ENCODE data around the gene ADA. TPM values are rescaled to one million over a fixed set of nuclear protein-coding genes. Genes with fewer than 3 reads are reported as not detected.

Gene ADA
- total RNA-seq, 1 donor from 2014 or later, result 8.5 TPM

DNA sequence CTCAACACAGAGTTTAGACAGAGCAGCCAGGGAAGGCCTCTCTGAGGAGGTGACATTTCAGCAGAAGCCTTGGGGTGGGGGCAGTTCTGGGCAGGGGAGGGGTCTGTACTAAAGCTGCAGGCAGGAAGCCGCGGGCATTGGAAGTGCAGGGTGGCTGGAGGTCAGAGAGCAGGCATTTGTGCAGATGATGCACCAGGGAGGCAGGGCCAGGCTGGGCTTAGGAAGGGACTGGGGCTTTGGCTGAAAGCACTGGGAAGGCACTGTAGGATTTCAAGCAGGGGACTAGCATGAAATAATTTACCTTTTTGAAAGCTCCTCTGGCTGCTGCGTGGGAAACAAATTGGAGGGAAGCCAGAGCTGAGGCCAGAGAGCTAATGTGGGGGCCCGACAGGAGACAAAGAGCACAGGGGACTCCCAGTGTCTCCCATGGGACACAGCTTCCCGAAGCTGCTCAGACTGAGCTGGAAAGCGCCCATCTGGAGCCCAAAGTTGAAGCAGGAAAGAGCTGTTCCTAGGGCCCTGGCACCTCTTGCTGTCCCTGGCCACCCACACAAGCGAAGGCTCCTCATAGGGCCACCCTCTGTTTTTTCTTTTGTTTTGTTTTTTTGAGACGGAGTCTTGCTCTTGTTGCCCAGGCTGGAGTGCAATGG is 19.3 kb downstream of the ADA start:
- DNase-seq (no peak), ATAC-seq (no peak)
- intact Hi-C loops (cut with micrococcal nuclease), result no loop called here

DNA sequence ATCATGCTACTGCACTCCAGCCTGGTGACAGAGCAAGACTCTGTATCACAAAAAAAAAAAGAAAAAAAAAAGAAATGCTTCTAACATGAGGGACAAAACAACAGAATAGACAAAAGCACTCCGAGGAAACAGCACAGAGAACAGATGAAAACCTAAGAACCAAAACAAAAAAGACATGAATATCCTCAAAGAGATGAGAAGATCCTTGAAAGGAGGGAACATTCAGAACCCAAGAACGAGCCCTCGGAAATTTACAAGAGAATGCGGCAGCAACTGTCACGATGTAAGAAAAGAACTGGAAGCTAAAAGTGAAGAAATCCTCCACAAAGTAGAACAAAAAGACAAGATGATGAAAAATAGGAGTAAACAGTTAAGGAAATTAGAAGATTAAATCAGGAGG is 21.2 kb downstream of the ADA start:
- no peak for DNase-seq
- intact Hi-C loops (cut with micrococcal nuclease), result no loop called here
- ATAC-seq, result no peak

DNA sequence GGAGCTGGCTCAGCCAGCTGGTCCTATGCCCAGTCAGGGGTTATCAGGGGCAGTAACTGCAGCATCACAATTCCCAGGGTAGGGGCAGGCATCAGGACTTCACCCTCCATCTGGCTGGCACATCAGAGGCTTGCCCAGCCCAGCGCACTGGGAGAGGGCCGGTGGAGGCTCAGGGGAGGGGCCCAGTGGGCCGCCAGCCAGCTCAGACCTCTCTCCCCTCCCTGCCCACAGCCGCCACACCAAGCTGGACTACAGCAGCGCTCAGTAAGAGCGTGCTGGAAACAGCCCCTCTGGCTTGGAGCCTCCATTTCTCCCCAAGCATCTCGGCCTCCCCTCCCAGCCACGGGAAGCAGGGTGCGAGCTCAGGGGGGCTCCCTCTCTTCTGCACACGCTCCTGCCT is 22.0 kb downstream of the ADA start:
- intact Hi-C loops (cut with micrococcal nuclease), result no loop called here
- ATAC-seq (peak; percentile 7), DNase-seq (no peak)

- ATAC-seq (no peak), DNase-seq (no peak)
- intact Hi-C loops (cut with micrococcal nuclease), result no loop called here
Measured at GRCh38 chr20:44629017-44629385, 22.5 kb downstream of the ADA start.

DNA sequence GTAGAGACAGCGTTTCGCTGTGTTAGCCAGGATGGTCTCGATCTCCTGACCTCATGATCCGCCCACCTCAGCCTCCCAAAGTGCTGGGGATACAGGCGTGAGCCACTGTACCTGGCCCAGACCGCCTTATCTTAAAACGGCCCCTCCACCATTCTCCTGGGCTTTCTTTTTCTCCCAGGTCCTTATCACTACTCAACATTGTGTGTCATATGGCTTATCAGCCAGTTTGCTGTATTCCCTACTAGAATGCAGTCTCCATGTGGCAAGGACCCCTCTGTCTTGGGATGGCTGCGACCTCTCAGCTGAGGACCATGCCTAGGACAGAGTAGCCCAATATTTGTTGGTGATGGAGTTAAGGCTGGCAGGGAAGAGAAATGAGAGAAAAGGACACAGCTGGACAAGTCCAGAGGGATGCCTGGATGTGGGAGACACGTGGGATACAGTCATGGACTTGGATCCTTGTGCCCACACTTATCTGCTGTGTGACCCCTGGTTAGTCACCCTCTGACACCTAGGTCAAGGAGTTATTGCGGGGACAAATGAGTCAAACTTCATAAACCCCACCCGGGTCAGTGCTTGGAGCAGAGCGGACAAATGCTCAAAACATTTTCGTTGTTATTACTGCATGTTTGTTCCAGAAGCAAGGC is 24.0 kb downstream of the ADA start:
- no peak for ATAC-seq

GRCh38 chr20:44626278-44626677 is 25.2 kb downstream of the ADA start:
- no peak for DNase-seq
- ATAC-seq, result no peak
- intact Hi-C loops (cut with micrococcal nuclease), result no loop called here

More for the DNA sequence above, 24.0 kb downstream of the ADA start:
- intact Hi-C loops (cut with micrococcal nuclease), result no loop called here
- DNase-seq, result no peak

GRCh38 chr20:44625361-44625760 is 26.1 kb downstream of the ADA start:
- intact Hi-C loops (cut with micrococcal nuclease), result no loop called here

GRCh38 chr20:44624743-44625271 is 26.7 kb downstream of the ADA start:
- intact Hi-C loops (cut with micrococcal nuclease), result no loop called here
- no peak for DNase-seq
- ATAC-seq, result no peak

More at GRCh38 chr20:44625361-44625760, 26.1 kb downstream of the ADA start:
- ATAC-seq (no peak), DNase-seq (no peak)

DNA sequence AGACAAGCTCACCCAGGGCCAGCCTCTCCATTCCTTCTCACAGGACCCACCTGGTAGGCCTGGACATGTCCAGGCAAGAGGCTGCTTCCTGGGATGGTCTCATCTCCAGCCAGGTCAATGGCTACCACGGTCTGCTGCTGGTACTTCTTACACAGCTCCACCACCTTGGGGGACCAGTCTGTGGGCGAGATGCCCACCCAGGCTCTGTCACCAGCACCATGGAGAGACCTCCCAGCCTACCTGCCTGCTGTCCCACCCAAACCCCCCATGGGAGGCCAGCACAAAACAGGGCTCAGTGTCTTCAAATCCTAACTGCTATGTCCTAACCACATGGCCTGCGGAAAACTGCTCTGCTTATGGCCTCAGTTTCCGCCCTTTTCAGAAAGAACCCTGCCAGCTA is 27.3 kb downstream of the ADA start:
- intact Hi-C loops (cut with micrococcal nuclease), result no loop called here
- DNase-seq (peak; percentile 26), ATAC-seq (no peak)

- ATAC-seq, result no peak
- intact Hi-C loops (cut with micrococcal nuclease), result no loop called here
- peak; percentile 16 for DNase-seq
Measured at GRCh38 chr20:44622501-44623270, 28.8 kb downstream of the ADA start.

GRCh38 chr20:44621939-44622338 is 29.6 kb downstream of the ADA start:
- ATAC-seq (no peak), DNase-seq (no peak)

GRCh38 chr20:44621325-44621724 is 30.2 kb downstream of the ADA start:
- no peak for ATAC-seq
- no peak for DNase-seq
- intact Hi-C loops (cut with micrococcal nuclease), result no loop called here

More at GRCh38 chr20:44621939-44622338, 29.6 kb downstream of the ADA start:
- intact Hi-C loops (cut with micrococcal nuclease), result no loop called here

- ATAC-seq, result no peak
- no peak for DNase-seq
- intact Hi-C loops (cut with micrococcal nuclease), result no loop called here
Measured at GRCh38 chr20:44620030-44620429, 31.5 kb downstream of the ADA start.

GRCh38 chr20:44619294-44619693 is 32.2 kb downstream of the ADA start:
- DNase-seq, result no peak
- intact Hi-C loops (cut with micrococcal nuclease), result loop anchor here (10.0 kb wide), 1 partner anchor 234 kb away; no protein-coding TSS in a partner anchor
- no peak for ATAC-seq

GRCh38 chr20:44618318-44618731 is 33.2 kb downstream of the ADA start:
- DNase-seq (peak; percentile 74), ATAC-seq (no peak)
- intact Hi-C loops (cut with micrococcal nuclease), result loop anchor here (10.0 kb wide), 1 partner anchor 234 kb away; no protein-coding TSS in a partner anchor

- DNase-seq, result peak; percentile 79
- intact Hi-C loops (cut with micrococcal nuclease), result loop anchor here (10.0 kb wide), 1 partner anchor 232 kb away; no protein-coding TSS in a partner anchor
- ATAC-seq, result peak; percentile 42
Measured at GRCh38 chr20:44616604-44616964, 34.9 kb downstream of the ADA start.

GRCh38 chr20:44615876-44616603 is 35.5 kb downstream of the ADA start:
- intact Hi-C loops (cut with micrococcal nuclease), result loop anchor here (10.0 kb wide), 1 partner anchor 231 kb away; no protein-coding TSS in a partner anchor
- ATAC-seq (peak; percentile 1), DNase-seq (peak; percentile 68)

GRCh38 chr20:44615169-44615791 is 36.2 kb downstream of the ADA start:
- DNase-seq, result peak; percentile 58
- intact Hi-C loops (cut with micrococcal nuclease), result loop anchor here (10.0 kb wide), 1 partner anchor 230 kb away; no protein-coding TSS in a partner anchor
- peak; percentile 49 for ATAC-seq

- intact Hi-C loops (cut with micrococcal nuclease), result loop anchor here (10.0 kb wide), 1 partner anchor 230 kb away; no protein-coding TSS in a partner anchor
- DNase-seq, result peak; percentile 82
- peak; percentile 62 for ATAC-seq
Measured at GRCh38 chr20:44614525-44614924, 37.0 kb downstream of the ADA start.

All from left ventricle myocardium superior (tissue), 1 donor.